Endodermal cell (in vitro differentiated cells): ENCODE data around the gene IL1RAPL2. TPM values are rescaled to one million over a fixed set of nuclear protein-coding genes. Genes with fewer than 3 reads are reported as not detected.

Source experiments
- DNase-seq: peaks from one replicate; pipeline ENCODE4 v3.0.0-alpha.2; 2017
- H3K27ac ChIP-seq: 2 replicates; pipeline ENCODE4 v1.5.1; 2013; ENCODE audit warnings: mild to moderate bottlenecking, low read depth, low read length, moderate library complexity
- H3K27me3 ChIP-seq: 2 replicates; pipeline ENCODE4 v1.6.1; 2013; ENCODE audit warnings: mild to moderate bottlenecking, low read length, moderate library complexity; ENCODE audit not compliant: insufficient read depth, control insufficient read depth, poor library complexity, severe bottlenecking
- H3K36me3 ChIP-seq: 2 replicates; pipeline ENCODE4 v1.7.0; 2013; ENCODE audit warnings: mild to moderate bottlenecking, low read length, moderate library complexity; ENCODE audit not compliant: control insufficient read depth, insufficient read depth
- H3K4me1 ChIP-seq: one replicate; pipeline ENCODE4 v1.7.0; 2013; ENCODE audit warnings: low read length; ENCODE audit not compliant: control insufficient read depth, insufficient read depth
- H3K4me3 ChIP-seq: 2 replicates; pipeline ENCODE4 v1.5.1; 2013; ENCODE audit warnings: mild to moderate bottlenecking, low read length, moderate library complexity
- H3K9ac ChIP-seq: 2 replicates; pipeline ENCODE4 v1.6.1; 2013; ENCODE audit warnings: mild to moderate bottlenecking, low read length, moderate library complexity; ENCODE audit not compliant: poor library complexity, severe bottlenecking; ENCODE audit errors: extremely low read depth
- H3K9me3 ChIP-seq: 2 replicates; pipeline ENCODE4 v1.6.1; 2013; ENCODE audit warnings: mild to moderate bottlenecking, low read length, moderate library complexity; ENCODE audit not compliant: control insufficient read depth
- H3K27ac Mint-ChIP-seq: 2 replicates; pipeline ENCODE4 v1.8.0; 2020; ENCODE audit warnings: mixed read lengths
- H3K27me3 Mint-ChIP-seq: 2 replicates; pipeline ENCODE4 v1.8.0; 2021; ENCODE audit warnings: mild to moderate bottlenecking, mixed read lengths; ENCODE audit not compliant: insufficient read depth
- H3K36me3 Mint-ChIP-seq: 2 replicates; pipeline ENCODE4 v1.8.0; 2020; ENCODE audit warnings: low read depth, mixed read lengths
- H3K4me1 Mint-ChIP-seq: 2 replicates; pipeline ENCODE4 v1.8.0; 2020; ENCODE audit warnings: mixed read lengths
- H3K4me3 Mint-ChIP-seq: 2 replicates; pipeline ENCODE4 v1.8.0; 2020; ENCODE audit warnings: mild to moderate bottlenecking, moderate library complexity, mixed read lengths
- H3K9me3 Mint-ChIP-seq: 2 replicates; pipeline ENCODE4 v1.8.0; 2020; ENCODE audit warnings: mild to moderate bottlenecking, mixed read lengths
- WGBS, 2 experiments: methylation state at CpG; one replicate each; pipeline versions ENCODE4 v1.1.5 to v1.1.7; 2013; ENCODE audit warnings: missing lambda C conversion rate in 2 of 2, mixed read lengths in 1 of 2; ENCODE audit not compliant: insufficient coverage in 1 of 2, insufficient read length in 1 of 2; 5-methylcytosine and 5-hydroxymethylcytosine counted together
- total RNA-seq, 2 donors: library from RNA; stranded (reverse); fragmentation: NEBNext Ultra II Directional in 1 of 2; extraction: Animal tissue kit (Norgen Biotek cat#: 25700) in 1 of 2; gene quantifications; 2 replicates in 1 of 2; 3 replicates in 1 of 2; pipeline ENCODE4 v1.2.1, GENCODE V29; 2021
- TF ChIP-seq, protein P1 (sequence below): fragments of 200-600 bp; sonication (generic); conservative IDR thresholded peaks from 2 replicates; pipeline ENCODE4 v1.5.0; 2021; ENCODE audit warnings: antibody characterized with exemption, mild to moderate bottlenecking

IL1RAPL2 gene
- total RNA-seq, 2 donors from 2014 or later: 0.13 TPM; not detected in 1

DNA sequence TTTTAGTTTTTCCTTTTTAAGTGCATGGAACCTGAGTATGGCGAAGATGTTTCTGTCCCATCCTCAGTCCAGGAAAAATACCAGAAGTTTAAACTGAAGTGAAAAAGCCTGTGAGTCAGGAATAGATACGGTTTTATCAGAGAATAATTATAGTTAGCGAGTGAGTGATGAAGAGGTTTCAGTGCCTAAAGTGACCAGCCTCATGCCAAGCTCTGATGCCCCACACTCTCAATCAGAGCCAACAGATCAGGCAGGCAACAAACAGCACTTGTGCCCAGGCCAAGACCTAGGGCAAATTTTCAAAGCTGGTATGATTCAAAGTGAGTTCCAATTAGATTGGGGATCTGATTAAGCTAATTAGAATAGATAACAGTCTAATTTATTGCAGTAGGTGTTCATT lies 1043.5 kb downstream of the IL1RAPL2 start:
- DNase-seq: no peak
- Mint-ChIP-seq H3K9me3 (peaks cover 45% of the 10 kb centered on the region), H3K27me3 (no peaks in the 10 kb centered on the region), H3K27ac (no peak overlapping the region), H3K4me3 (no peak overlapping the region), H3K4me1 (no peaks in the 10 kb centered on the region), H3K36me3 (no peaks in the 10 kb centered on the region)
- H3K9me3 ChIP-seq: no peaks in the 10 kb centered on the region
- no peak overlapping the region for H3K4me3 ChIP-seq
- H3K27ac ChIP-seq: no peak overlapping the region
- no peak overlapping the region for H3K9ac ChIP-seq
- WGBS, 2 experiments: 91% methylated on average over 3 of the region's 3 CpGs; no CpG with 5 or more reads in 1 of the 2 experiments
- TF ChIP-seq, protein P1, sequence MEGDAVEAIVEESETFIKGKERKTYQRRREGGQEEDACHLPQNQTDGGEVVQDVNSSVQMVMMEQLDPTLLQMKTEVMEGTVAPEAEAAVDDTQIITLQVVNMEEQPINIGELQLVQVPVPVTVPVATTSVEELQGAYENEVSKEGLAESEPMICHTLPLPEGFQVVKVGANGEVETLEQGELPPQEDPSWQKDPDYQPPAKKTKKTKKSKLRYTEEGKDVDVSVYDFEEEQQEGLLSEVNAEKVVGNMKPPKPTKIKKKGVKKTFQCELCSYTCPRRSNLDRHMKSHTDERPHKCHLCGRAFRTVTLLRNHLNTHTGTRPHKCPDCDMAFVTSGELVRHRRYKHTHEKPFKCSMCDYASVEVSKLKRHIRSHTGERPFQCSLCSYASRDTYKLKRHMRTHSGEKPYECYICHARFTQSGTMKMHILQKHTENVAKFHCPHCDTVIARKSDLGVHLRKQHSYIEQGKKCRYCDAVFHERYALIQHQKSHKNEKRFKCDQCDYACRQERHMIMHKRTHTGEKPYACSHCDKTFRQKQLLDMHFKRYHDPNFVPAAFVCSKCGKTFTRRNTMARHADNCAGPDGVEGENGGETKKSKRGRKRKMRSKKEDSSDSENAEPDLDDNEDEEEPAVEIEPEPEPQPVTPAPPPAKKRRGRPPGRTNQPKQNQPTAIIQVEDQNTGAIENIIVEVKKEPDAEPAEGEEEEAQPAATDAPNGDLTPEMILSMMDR: no peak
- no peaks in the 10 kb centered on the region for H3K4me1 ChIP-seq
- H3K27me3 ChIP-seq: no peaks in the 10 kb centered on the region
- no peaks in the 10 kb centered on the region for H3K36me3 ChIP-seq

DNA sequence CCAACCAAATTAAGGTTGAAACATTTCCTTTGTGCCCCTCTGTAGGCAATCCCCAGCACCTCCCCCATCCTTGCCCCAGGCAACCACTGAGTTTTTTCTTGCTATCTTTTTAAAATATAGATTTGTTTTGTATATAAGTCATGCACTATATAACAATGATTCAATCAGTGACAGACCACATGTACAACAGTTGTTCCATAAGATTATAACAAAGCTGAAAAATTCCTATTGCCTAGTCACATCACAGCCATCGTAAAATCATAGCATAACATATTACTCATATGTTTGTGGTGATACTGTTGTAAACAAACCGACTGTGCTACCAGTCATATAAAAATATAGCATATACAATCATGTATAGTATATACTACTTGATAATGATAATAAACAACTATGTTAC lies 1044.4 kb downstream of the IL1RAPL2 start:
- H3K4me3 Mint-ChIP-seq: no peak overlapping the region

DNA sequence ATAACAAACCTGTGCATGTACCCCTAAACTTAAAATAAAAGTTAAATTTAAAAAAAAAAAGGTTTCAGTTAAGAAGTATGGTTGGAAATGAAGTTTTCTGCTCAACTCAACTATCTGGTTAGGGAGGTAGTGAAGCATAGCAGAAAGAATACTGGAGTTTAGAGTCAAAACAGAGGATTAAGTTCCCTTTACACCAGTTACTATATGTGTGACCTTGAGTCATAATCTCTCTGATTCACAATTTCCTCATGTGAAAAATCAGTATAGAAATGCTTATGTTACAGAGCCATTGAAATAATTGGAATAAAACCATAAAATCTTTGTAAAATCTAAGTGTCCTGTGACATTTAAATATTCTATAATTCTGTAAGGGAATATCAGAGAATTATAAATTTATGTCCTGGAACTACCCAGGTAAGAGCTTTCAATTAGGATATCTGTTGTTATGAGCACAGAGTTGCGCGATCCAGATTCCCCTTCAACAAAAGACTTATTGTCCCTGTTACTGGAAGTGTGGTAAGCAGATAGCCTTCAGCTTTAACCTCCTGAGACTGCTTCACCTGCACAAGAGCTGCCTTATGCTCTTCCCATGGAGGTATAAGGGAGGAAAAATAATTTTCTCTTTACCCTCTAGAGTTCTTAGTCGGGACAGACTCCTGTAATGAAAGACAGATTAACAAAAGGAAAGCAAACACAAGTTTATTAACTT lies 1052.5 kb downstream of the IL1RAPL2 start:
- 100% methylated on average over 2 of the region's 3 CpGs; no CpG with 5 or more reads in 1 of the 2 experiments for WGBS, 2 experiments
- Histone ChIP-seq H3K4me3 (no peak overlapping the region), H3K4me1 (no peaks in the 10 kb centered on the region), H3K27ac (no peak overlapping the region), H3K9me3 (no peaks in the 10 kb centered on the region), H3K27me3 (no peaks in the 10 kb centered on the region), H3K36me3 (no peaks in the 10 kb centered on the region), H3K9ac (no peak overlapping the region)
- Mint-ChIP-seq H3K4me3 (no peak overlapping the region), H3K9me3 (peaks cover 26% of the 10 kb centered on the region), H3K4me1 (no peaks in the 10 kb centered on the region), H3K36me3 (no peaks in the 10 kb centered on the region), H3K27me3 (no peaks in the 10 kb centered on the region), H3K27ac (no peak overlapping the region)
- DNase-seq: no peak
- TF ChIP-seq, protein P1: no peak

More for the DNA sequence above, 1044.4 kb downstream of the IL1RAPL2 start:
- H3K4me3 ChIP-seq: no peak overlapping the region
- H3K27ac Mint-ChIP-seq: no peak overlapping the region
- peaks cover 38% of the 10 kb centered on the region for H3K9me3 Mint-ChIP-seq
- no peak for DNase-seq
- no peaks in the 10 kb centered on the region for H3K9me3 ChIP-seq
- H3K27me3 Mint-ChIP-seq: no peaks in the 10 kb centered on the region
- H3K4me1 ChIP-seq: no peaks in the 10 kb centered on the region
- TF ChIP-seq, protein P1: no peak
- WGBS, 2 experiments: no CpG with 5 or more reads among the region's 2 CpGs
- no peak overlapping the region for H3K9ac ChIP-seq
- no peaks in the 10 kb centered on the region for H3K36me3 Mint-ChIP-seq
- H3K36me3 ChIP-seq: no peaks in the 10 kb centered on the region
- H3K27ac ChIP-seq: no peak overlapping the region
- no peaks in the 10 kb centered on the region for H3K27me3 ChIP-seq
- H3K4me1 Mint-ChIP-seq: no peaks in the 10 kb centered on the region
